Breast epithelium (tissue), 3 donors: ENCODE results near the gene AGRN.

Experiments
- POLR2AphosphoS5 ChIP-seq, 3 donors: sonication (generic); formaldehyde crosslinking; IDR thresholded peaks; one replicate each; pipeline ENCODE4 v1.6.1; 2017; ENCODE audit warnings: antibody characterized with exemption in 3 of 3
- TF ChIP-seq, protein P1 (sequence below), 3 donors: fragments of 450-650 bp; IDR thresholded peaks; one replicate each; pipeline ENCODE4 v1.5.1; 2016 to 2017; ENCODE audit warnings: antibody characterized with exemption in 3 of 3, mild to moderate bottlenecking in 3 of 3, moderate library complexity in 3 of 3

DNA sequence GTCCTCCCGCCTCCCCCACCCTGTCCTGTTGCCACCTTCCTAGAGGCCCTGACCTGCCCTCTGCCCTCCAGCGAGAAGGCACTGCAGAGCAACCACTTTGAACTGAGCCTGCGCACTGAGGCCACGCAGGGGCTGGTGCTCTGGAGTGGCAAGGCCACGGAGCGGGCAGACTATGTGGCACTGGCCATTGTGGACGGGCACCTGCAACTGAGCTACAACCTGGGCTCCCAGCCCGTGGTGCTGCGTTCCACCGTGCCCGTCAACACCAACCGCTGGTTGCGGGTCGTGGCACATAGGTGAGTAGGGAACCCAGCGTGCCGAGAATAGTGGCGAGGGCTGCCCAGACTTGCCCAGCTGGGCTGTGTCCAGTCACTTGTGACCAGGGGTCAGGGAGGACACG is 33.8 kb downstream of the AGRN start:
- TF ChIP-seq, protein P1, sequence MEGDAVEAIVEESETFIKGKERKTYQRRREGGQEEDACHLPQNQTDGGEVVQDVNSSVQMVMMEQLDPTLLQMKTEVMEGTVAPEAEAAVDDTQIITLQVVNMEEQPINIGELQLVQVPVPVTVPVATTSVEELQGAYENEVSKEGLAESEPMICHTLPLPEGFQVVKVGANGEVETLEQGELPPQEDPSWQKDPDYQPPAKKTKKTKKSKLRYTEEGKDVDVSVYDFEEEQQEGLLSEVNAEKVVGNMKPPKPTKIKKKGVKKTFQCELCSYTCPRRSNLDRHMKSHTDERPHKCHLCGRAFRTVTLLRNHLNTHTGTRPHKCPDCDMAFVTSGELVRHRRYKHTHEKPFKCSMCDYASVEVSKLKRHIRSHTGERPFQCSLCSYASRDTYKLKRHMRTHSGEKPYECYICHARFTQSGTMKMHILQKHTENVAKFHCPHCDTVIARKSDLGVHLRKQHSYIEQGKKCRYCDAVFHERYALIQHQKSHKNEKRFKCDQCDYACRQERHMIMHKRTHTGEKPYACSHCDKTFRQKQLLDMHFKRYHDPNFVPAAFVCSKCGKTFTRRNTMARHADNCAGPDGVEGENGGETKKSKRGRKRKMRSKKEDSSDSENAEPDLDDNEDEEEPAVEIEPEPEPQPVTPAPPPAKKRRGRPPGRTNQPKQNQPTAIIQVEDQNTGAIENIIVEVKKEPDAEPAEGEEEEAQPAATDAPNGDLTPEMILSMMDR (IDR thresholded peaks at IDR 0.05), result no peak
- no peak for TF ChIP-seq POLR2AphosphoS5 (IDR thresholded peaks at IDR 0.05)
